GM21786 (cell line): ENCODE results near the gene TAF1D.
"Not testable (repeated sequence)": the region's sequence is repeated elsewhere in the genome, so short reads cannot be mapped to it uniquely, and the experiment has no call there.

Experiments used
- ATAC-seq: cut with Tn5 transposase; IDR thresholded peaks from one replicate; pipeline ENCODE4 v1.9.1; 2021; ENCODE audit not compliant: unreplicated experiment

Gene TAF1D

GRCh38 chr11:93741094-93741881 lies at the start of gene TAF1D, which contains the start of gene C11orf54:
TSS of gene TAF1D (minus strand) at chr11:93741495. CDS start at chr11:93739304, 2,191 bp downstream.
TSS of gene C11orf54 (plus strand) at chr11:93741672. CDS start at chr11:93747394, 5,722 bp downstream.
- peak; percentile 79 for ATAC-seq

- ATAC-seq = peak; percentile 18
These were observed 43.7 kb upstream of the TAF1D start for GRCh38 chr11:93784935-93785360.

GRCh38 chr11:93784145-93784934 lies 43.0 kb upstream of the TAF1D start, which contains the start of gene MED17:
TSS of gene MED17 (plus strand) at chr11:93784282. CDS start at chr11:93784514, 232 bp downstream.
- peak; percentile 97 for ATAC-seq

GRCh38 chr11:93783765-93784144 lies 42.5 kb upstream of the TAF1D start:
- ATAC-seq = peak; percentile 47

- ATAC-seq = no peak
These were observed 42.1 kb upstream of the TAF1D start for GRCh38 chr11:93783362-93783761.

GRCh38 chr11:93775289-93775688 lies 34.0 kb upstream of the TAF1D start:
- no peak for ATAC-seq

- ATAC-seq = not testable (repeated sequence)
These were observed 33.3 kb upstream of the TAF1D start for GRCh38 chr11:93774560-93774959.

- ATAC-seq = no peak
These were observed 32.4 kb upstream of the TAF1D start for GRCh38 chr11:93773601-93774200.

- no peak for ATAC-seq
These were observed 31.8 kb upstream of the TAF1D start for GRCh38 chr11:93773045-93773477.

- no peak for ATAC-seq
These were observed 30.8 kb upstream of the TAF1D start for GRCh38 chr11:93772123-93772522.

GRCh38 chr11:93770160-93770559 lies 28.9 kb upstream of the TAF1D start:
- ATAC-seq = no peak

- no peak for ATAC-seq
These were observed 25.7 kb upstream of the TAF1D start for GRCh38 chr11:93767018-93767417.

- ATAC-seq = no peak
These were observed 25.2 kb upstream of the TAF1D start for GRCh38 chr11:93766504-93766903.

GRCh38 chr11:93765551-93765950 lies 24.3 kb upstream of the TAF1D start:
- ATAC-seq = no peak

- ATAC-seq = no peak
These were observed 20.6 kb upstream of the TAF1D start for GRCh38 chr11:93761910-93762309.

GRCh38 chr11:93759123-93759522 lies 17.8 kb upstream of the TAF1D start:
- not testable (repeated sequence) for ATAC-seq

- no peak for ATAC-seq
These were observed 16.9 kb upstream of the TAF1D start for GRCh38 chr11:93757924-93758865.

- ATAC-seq = no peak
These were observed 16.0 kb upstream of the TAF1D start for GRCh38 chr11:93757301-93757700.

GRCh38 chr11:93756748-93757147 lies 15.5 kb upstream of the TAF1D start:
- peak; percentile 58 for ATAC-seq

GRCh38 chr11:93753241-93753640 lies 11.9 kb upstream of the TAF1D start:
- ATAC-seq = no peak
